Medulla oblongata (tissue), 1 donor: ENCODE data around the gene MEF2D.

Experiments used
- DNase-seq: peaks from one replicate; pipeline ENCODE4 v3.0.0-alpha.2; 2015; ENCODE audit errors: extremely low spot score

The MEF2D gene

DNA sequence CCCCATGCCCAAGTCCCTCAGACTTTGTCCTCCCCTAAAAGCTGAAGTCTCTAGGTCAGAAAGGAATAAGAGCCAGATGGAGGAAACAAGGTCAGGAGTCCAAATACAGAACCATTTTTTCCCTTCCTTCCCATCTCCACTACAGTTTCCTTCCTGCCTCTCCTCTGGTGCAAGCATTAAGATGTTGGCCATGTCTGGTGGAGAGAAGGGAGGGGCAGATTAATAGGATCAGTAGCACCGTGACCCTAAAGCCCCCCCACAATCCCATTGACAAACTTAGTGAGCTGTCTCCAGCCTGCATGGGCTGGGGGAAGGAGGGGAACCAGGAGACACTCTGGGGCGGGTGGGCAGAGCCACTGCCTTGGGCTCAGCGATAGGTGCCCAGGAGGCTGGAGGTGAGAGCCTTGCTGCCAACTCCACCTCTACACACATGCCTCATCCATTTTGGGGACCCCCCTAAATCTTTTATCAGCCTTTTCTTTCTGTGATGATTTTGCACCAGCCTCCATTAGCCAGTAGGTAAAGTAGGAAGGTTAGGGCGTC, 71.8 kb downstream of the MEF2D start:
- no peak for DNase-seq

DNA sequence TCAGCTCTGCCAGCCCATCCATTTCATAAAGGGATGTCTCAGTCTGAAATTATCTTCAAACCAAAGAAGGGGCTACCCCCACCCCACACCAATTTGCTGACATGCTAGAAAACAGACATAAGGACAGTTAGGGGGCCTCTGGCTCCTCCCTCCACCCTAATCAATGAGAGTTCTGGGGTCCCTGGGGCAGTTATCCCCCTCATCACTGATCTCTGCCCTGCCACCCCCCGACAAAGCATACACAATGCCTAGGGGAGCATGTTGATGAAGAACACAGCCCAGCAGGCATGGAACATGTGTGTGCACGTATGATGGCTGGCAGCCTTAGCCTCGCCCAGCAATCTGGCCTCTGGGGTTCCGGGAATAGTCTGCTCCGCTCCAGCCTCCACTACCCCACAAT, 72.6 kb downstream of the MEF2D start:
- DNase-seq: no peak

DNA sequence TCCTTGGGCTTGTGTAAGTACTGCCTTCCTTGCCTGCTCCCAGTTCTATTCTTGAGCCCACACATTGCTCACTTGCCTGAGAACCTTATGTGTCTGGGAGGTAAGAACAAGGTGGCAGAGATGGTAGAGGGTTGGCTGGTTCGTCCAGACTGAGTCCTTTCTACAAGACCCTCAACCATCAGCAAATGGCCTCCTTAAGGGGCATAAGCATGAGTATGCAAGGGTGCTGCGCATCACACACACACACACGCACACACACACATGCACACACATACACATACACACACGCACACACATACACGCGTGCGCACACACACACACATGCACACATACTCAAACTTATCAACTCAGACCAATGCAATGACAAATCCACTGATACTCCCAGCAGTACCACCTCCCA, 74.6 kb downstream of the MEF2D start:
- DNase-seq: no peak

DNA sequence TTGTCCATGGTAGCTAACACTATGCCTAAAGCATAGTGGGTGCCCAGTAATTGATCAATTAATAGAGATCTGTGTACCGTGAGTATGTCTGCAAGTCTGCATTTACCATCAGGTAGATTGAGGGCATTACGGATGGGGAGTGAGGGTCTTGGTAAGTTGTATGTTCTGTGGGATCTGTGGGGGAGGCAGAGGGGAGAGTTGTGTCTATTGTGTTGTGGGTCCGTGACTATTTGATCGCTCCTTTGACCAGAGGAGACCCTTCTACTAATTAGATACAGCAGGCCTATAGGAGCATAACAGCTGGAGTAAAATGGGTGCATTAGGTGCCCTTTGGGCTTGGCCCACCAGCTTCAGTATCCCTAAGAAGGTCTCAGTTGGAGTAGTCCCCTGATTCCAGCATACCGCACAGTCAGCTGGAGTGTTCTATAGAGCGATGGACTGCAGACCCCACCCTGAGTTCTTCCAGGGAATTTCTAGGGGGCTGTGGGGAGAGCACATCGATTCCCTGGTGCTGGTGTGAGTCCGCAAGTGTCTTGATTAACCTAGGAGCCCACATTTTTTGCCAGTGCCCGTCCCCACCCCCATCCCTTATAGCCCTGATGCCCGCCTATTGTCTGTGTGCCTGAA, 75.7 kb downstream of the MEF2D start:
- DNase-seq: no peak

DNA sequence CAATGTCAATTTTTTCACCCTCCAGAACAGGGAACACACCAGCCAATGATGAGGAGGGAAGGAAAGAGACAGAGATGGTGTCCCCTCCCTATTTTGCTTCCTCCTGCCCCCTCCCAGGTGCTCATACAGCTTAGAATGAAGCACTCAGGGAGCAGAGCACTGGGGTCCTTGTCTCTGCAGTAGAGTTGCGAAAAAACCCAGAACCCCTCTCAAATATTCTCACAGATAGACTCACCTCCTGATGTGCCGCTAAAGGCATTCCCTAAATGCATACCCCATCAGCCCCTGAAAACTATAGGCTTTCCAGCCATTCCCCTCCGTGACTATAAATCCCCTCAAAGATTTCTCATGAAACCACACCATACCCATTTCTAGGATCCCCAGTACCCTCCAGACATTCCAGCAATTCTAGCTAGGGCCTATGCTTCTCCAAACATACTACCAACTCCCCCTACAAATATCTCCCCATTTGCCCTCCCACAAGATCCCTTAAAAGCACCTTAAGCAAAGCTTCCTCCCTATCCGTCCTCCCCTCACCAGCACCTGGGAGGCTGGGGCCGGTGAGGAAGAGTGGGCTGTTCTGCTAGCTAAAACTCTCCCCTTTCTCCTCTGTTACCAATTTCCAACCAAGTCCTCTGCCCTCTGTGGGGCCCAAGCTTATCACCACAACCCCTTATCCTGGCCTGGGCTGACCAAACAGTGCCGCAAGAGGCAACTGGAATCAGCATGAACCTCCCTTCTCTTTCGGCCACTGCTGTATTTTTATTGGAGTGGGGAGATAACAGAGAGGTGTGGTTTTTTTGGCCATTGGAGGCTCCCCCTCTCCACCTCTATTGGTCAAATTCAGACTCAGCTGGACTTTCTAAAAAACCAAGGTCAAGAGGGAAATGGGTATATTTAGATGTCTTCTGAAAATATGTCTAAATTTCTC, 76.9 kb downstream of the MEF2D start:
- no peak for DNase-seq

DNA sequence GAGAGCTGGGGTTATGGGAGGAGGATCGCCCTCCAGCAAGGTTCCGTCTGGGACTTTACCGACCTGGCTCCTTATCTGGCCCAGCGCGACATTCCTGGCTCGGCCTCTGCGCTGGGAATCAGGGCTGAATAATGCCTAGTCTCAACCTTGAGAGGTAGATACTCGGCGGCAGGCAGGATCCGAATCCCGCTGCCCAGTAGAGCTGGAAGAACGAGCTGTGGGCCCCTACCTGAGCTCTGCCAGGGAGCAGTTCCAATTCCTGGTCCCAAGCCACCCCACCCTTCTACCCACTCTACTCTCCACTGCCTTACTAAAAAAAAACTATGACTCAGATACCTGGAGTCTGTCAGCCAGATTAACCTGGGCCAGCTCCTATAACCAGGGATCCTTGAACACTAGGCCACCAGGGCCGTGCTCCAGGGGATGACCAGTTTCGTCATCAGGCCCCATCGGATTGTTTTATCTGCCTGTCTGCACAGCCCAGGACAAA, 77.9 kb downstream of the MEF2D start:
- no peak for DNase-seq

DNA sequence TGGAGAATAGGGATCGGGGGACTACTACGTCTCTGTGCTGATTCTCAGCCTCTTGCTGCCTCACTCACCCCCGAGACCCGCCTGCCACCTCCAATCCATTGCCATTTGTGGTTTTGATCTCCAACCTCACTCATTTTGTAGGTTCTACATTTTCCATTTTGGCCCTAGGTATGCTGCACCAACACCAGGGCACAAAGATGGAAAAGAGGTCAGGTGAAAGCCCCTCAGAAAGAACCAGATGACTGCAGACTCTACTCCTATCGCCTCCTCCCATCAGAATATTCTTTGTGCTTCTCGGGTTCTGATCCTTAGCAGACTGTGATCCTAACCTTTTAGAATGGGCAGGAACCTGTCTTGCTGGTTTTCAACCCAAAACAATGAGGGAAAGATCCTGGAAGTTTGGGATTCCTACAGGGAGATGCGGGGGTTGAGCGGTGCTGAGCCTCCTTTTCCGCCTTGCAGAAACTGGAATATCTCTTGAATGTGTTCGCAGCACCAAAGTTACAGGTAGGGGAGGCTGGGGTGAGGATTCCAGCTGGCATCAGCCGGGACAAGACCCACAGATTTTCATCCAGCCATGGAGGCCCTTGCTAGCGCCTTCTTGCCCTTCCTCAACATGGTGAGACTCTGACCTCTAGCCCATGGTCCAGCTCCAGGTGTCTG, 78.5 kb downstream of the MEF2D start:
- no peak for DNase-seq

DNA sequence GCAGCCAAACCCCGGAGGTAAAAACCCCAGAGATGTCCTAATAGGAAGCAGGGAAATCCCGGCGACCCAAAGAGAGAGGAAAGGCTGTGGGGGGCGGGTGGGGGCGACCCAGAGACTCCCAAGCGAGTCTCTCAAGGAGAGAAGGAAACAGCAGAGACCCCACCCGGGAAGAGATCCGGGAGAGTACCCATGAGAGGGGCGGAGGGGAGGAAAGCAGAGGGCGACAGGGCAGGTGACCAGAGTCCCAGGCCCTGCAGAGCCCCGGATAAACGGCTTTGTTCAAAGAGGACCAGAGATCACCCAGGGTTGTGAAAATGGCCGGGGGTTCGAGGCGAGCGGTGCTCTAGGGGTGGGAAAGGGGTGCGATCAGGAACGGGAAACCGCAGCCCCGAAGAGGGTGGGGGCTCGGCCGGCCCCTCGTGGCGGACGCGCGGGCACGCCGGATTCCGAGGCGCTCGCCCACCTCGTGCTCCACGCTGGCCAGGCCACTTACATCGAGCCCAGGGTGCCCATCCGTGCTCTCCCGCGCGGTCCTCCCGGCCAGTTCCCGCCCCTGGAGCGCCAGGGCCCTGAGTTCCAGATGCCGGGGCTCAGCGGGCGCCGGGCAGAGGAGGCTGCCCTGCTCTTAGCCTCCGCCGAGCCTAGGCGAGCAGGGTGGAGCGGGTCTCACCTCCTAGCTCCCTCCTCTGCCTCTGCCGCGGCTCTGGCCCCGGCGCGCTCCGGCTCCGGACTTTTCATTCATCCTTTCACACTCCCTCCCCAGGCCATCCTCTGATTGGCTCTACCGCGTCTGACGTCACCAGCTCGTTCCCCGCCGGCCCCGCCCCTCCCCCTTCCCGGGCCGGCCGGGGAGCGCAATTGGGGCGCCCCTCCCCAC, 79.3 kb downstream of the MEF2D start:
- DNase-seq: peak; percentile 94

DNA sequence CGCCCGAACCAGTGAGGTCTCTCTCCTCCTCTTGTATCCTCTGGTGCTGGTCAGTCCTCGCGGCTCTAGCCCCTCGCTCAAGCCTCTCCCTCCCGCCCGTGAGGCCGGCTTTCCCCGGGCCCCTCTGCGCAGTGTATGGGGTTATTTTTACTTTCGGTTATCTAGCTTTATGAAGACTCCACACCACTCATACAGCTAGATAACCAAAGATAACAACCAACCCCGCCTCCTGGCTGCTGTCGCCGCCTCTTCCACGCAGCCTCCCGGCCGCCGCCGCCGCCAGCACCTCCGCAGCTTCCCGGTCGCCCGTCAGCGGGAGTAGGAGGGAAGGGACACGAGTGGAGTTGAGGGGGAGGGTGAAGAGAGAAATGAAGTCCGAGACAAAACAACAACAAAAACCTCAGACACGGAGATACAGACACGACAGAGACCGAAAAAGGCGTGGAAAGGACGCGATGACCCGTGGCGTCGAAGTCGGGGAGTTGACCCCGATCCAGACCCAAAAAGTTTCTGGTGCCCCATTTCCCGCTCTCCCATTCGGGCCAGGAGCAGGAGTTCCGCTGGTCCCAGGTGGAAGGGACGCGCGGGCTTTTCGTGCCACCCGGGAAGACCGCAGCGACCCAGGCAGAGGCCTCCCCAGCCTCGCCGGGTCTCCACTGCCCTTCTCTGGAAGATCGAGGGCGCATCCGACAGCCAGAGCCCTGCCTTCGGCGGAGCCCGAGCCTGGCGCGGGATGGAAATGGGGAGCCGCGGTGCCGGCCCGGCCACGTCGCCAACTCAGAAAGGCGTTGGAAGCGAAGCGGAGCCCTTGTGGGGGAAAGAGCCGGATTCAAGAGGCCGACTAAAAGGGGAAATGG, 80.1 kb downstream of the MEF2D start:
- no peak for DNase-seq

DNA sequence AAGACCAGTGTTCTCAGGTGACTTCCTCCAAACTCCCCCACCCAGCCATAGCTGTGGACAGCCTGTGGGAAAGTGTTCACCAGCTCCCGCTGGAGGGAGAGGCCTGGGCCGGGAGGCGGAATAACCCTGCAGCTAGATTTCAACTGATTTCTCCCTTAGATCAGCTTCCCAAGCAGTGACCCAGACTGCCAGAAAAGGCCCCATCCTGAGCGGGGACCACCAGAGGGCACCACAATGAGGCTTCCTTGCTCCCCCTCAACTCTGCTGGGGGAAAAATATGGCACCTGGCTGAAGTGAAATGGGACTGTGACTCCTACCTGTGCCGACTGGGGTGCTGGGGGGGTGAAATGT, 80.7 kb downstream of the MEF2D start:
- no peak for DNase-seq

DNA sequence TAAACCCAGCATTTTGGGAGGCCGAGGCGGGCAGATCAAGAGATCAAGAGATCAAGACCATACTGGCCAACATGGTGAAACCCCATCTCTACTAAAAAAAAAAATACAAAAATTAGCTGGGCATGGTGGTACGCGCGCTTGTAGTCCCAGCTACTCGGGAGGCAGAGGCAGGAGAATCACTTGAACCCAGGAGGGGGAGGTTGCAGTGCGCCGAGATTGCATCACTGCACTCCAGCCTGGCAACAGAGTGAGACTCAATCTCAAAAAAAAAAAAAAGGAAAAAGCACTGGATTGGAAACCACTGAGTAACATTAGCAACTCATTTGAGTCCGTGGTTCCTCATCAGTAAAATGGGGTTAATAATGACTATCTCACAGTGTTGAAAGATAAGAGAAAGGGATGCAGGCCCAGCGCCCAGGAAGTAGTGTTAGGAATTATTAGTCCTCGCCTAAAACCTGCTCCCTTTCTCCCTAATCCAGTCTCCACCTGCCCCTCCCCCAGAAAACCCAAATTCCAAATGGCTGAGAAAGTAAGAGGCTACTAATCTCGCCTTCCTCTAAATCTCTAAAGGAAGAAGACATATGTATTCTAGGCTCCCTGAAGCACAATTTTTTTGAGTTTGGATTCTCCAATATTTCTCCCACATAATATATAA, 82.0 kb downstream of the MEF2D start:
- DNase-seq: no peak

DNA sequence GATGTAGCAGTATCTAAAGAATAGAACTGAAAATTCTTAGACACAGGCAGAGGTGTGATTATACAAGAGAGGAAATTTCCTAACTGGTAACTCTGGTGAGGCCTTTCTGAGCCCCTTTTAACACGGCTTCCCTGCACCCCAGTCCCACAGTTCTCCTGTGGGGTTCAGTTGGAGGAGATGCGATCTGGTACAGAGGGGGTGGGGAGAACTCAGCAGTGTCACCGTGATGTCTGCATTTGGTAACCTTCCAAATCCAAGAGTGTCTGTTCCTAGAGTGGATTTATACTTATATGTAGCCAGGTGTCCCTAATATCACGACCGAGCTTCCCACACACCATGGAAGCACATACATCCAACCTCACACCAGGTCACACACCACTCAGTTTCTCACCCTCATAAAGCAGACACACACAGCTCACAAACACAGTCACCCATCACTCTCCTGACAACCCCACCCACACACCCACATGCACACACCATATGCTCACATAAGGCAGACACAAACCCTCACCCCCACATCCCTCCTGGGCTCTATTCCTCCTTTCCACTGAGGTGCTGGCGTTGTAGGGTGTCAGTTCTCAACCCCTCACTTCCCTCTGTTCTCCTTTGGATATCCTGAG, 83.1 kb downstream of the MEF2D start:
- no peak for DNase-seq

DNA sequence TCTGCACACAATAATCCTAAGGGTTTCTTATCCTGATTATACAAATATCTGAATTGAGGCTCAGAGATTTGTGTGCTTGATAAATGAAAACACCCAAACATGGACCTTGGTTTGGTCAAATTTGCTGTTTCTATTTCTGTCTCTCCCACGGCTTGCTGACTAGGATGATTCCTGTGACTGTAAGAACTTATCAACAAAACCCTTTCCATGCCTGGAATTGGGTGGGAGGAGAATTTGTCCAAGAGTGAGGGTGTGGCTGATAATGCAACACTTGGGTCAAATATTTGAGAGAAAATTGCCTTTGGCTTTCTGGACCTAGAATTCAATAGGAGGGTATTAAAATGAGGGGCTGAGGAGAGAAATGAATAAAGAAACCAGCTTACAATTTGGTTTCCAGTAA, 83.6 kb downstream of the MEF2D start:
- DNase-seq: no peak

DNA sequence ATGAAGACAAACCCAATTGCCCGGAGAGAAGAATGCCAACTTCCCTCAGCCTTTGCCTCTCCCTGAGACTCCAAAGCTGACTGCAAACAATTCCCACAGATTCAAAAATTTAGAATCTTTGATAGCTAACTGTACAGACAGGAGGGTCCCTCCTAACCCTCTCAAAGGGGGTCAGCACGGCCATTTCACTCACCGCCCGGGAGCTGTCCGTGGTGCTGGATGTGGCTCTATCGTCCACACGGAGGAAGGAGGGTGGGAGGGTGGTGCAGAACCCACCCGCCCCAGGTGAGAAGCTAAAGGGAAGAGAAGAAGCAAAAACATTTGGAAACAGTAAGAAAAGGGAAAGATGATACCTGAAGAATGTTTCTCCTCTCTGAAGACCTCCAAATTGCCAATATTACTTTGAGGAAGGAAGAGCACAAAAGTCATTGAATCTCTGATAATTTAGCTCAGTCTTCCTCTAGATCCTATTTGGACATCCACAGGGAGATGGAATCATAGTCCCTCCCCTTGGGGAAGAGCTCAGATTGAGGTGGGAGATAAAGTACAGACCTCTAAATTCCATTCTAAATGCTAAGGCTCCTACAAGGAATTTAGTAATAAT, 86.0 kb downstream of the MEF2D start:
- DNase-seq: no peak
